Gastroesophageal sphincter (tissue), 3 donors: ENCODE measurements around the gene MEGF11.

Source experiments
- CTCF ChIP-seq, 4 experiments: fragments of 200-600 bp in 2 of 4; fragments of 450-650 bp in 2 of 4; sonication (generic) in 1 of 4; IDR thresholded peaks; one replicate each; pipeline ENCODE4 v1.5.1; 2017 to 2019; ENCODE audit warnings: antibody characterized with exemption in 4 of 4, mild to moderate bottlenecking in 2 of 4, moderate library complexity in 2 of 4
- POLR2A ChIP-seq, 2 donors: fragments of 450-650 bp; IDR thresholded peaks; one replicate each; pipeline ENCODE4 v1.6.1; 2017; ENCODE audit warnings: antibody characterized with exemption in 2 of 2, mild to moderate bottlenecking in 2 of 2, moderate library complexity in 1 of 2
- POLR2AphosphoS5 ChIP-seq: sonication (generic); formaldehyde crosslinking; IDR thresholded peaks from one replicate; pipeline ENCODE4 v1.6.1; 2017; ENCODE audit warnings: antibody characterized with exemption

GRCh38 chr15:66078929-66079275, 174.6 kb downstream of the MEGF11 start:
- TF ChIP-seq CTCF (IDR thresholded peaks at IDR 0.05) (no peak), POLR2A (IDR thresholded peaks at IDR 0.05) (no peak), POLR2AphosphoS5 (no peak)
